Measurements from ENCODE around the gene TTLL4. TPM values are rescaled to one million over a fixed set of nuclear protein-coding genes. Genes with fewer than 3 reads are reported as not detected.

Gene TTLL4
- total RNA-seq, 1 experiment from 2014 or later = 82.1 TPM

DNA sequence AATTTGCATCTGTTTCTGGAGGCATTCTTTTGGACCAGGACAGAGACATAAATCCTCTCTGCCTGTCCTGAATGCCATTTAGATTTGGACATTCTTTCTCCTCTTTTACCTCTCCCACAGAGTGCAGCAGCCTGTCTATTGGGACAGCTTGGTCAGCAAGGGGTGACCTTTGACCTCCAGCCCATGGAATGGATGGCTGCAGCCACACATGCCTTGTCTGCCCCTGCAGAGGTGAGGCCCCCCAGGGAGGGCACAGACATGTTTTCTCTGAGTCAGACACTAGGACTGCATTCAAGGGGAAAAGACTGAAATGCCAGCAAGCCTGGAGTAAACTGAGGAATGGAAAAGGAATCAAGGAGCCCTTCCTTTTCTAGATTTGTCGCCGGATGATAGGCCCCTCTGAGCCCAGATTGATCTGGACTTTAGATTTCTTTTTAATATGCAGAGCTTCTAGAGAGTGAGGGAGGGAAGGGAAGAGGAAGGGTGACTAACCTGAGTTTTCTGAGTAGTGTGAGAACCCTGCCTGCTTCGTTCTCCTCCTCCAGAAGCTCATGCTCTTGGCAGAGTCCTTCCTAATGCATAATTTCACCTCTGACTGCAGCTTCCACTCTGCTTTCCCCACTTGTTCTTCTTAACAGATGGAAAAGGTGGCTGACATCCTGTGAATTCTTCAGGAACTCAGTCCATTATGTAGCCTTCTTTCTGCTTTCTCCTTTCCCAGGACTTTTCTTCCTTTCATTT is 16.1 kb upstream of the TTLL4 start:
- H3K4me3 ChIP-seq (ENCODE audit: insufficient read depth, low read depth, low read length) = no peak overlapping the region
- DNase-seq = no peak
- H3K27me3 ChIP-seq (ENCODE audit: control insufficient read depth, insufficient read depth, low read length) = no peaks in the 10 kb centered on the region
- peaks cover 22% of the 10 kb centered on the region for H3K36me3 ChIP-seq (replicated peaks; ENCODE audit: control insufficient read depth, insufficient read depth, low read length)

DNA sequence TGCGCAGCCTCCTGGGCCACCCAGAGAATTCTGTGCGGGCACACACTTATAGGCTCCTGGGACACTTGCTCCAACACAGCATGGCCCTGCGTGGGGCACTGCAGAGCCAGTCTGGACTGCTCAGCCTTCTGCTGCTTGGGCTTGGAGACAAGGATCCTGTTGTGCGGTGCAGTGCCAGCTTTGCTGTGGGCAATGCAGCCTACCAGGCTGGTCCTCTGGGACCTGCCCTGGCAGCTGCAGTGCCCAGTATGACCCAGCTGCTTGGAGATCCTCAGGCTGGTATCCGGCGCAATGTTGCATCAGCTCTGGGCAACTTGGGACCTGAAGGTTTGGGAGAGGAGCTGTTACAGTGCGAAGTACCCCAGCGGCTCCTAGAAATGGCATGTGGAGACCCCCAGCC is 11.8 kb upstream of the TTLL4 start:
- H3K27me3 ChIP-seq (ENCODE audit: control insufficient read depth, insufficient read depth, low read length) = no peaks in the 10 kb centered on the region
- no peak overlapping the region for H3K4me3 ChIP-seq (ENCODE audit: insufficient read depth, low read depth, low read length)
- H3K36me3 ChIP-seq (replicated peaks; ENCODE audit: control insufficient read depth, insufficient read depth, low read length) = peaks cover 15% of the 10 kb centered on the region
- DNase-seq = no peak

- H3K27me3 ChIP-seq (ENCODE audit: control insufficient read depth, insufficient read depth, low read length) = no peaks in the 10 kb centered on the region
- no peak overlapping the region for H3K4me3 ChIP-seq (ENCODE audit: insufficient read depth, low read depth, low read length)
- H3K36me3 ChIP-seq (replicated peaks; ENCODE audit: control insufficient read depth, insufficient read depth, low read length) = peaks cover 8% of the 10 kb centered on the region
- DNase-seq = no peak
Measured at GRCh38 chr2:218701806-218702205, 8.8 kb upstream of the TTLL4 start.

DNA sequence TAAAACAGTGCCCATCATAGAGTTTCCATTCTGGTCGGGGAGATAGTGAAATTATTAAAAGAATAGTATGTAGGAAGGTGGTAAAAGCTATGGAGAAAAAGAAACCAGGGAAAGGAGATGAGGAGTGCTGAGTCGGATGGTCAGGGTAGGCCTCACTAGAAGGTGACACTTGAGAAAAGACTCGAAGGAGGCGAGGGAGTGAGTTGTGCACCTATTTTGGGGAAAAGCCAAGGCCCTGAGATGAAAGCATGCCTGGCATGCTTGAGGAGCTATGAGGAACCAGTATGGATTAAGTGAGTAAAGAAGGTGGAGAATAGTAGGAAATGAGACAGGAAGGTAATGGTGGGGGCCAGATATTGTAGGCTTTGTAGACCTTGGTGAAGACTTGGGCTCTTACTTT is 7.3 kb upstream of the TTLL4 start:
- H3K27me3 ChIP-seq (ENCODE audit: control insufficient read depth, insufficient read depth, low read length) = no peaks in the 10 kb centered on the region
- no peak overlapping the region for H3K4me3 ChIP-seq (ENCODE audit: insufficient read depth, low read depth, low read length)
- H3K36me3 ChIP-seq (replicated peaks; ENCODE audit: control insufficient read depth, insufficient read depth, low read length) = peaks cover 2% of the 10 kb centered on the region
- no peak for DNase-seq

DNA sequence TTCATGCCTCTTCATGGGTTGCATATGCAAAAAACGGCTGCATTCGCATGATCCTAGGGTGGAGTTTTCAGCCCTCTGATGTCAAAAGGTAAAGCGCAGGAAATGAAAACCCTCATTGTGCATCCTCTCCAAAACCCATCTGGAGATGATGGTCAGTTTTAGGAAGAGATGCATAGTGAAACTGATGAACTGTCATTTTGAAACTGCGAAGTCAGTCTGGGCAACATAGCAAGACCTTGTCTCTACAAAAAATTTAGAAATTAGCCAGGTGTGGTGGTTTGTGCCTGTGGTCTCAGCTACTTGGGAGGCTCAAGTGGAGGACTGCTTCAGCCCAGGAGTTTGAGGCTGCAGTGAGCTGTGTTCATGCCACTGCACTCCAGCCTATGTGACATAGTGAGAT is 2.5 kb upstream of the TTLL4 start:
- Histone ChIP-seq H3K36me3 (replicated peaks; ENCODE audit: control insufficient read depth, insufficient read depth, low read length) (no peaks in the 10 kb centered on the region), H3K4me3 (ENCODE audit: insufficient read depth, low read depth, low read length) (no peak overlapping the region), H3K27me3 (ENCODE audit: control insufficient read depth, insufficient read depth, low read length) (no peaks in the 10 kb centered on the region)
- no peak for DNase-seq

DNA sequence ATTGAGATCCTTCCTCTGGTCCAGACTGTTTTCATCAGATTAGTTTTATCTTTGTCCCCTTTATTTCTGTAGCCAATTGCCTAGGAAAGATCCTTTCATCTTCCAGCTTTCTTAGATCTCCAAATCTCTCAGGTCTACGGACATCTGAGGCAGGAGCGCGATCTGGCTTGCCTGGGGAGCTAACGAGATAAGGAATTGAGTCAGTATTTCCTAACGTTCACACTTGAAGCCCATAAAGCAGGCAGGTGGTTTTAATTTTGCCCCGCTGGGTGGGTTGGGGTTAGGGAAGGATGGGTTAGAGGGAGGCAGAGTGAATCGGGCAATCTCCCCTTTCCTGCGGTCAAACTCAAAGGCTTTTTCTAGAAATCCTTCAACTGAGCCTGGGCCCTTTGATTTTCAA is 727 bp upstream of the TTLL4 start:
- Histone ChIP-seq H3K4me3 (ENCODE audit: insufficient read depth, low read depth, low read length) (no peak overlapping the region), H3K27me3 (ENCODE audit: control insufficient read depth, insufficient read depth, low read length) (no peaks in the 10 kb centered on the region), H3K36me3 (replicated peaks; ENCODE audit: control insufficient read depth, insufficient read depth, low read length) (no peaks in the 10 kb centered on the region)
- DNase-seq = no peak

DNA sequence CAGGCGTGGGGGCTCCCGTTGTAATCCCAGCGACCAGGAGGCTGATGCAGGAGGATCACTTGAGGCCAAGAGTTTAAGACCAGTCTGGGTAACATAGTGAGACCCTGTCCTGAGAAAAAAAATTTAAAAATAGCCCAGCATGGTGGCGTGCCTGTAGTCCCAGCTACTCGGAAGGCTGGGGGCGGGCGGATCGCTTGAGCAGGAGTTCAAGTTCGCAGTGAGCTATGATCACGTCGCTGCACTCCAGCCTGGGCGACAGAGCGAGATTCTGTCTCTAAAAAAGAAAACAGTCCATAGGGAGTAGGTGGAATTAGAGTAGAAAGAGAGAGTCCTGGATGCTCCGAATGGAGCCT is 325 bp upstream of the TTLL4 start:
- Histone ChIP-seq H3K4me3 (ENCODE audit: insufficient read depth, low read depth, low read length) (peak overlapping the region; percentile 25), H3K36me3 (replicated peaks; ENCODE audit: control insufficient read depth, insufficient read depth, low read length) (no peaks in the 10 kb centered on the region), H3K27me3 (ENCODE audit: control insufficient read depth, insufficient read depth, low read length) (no peaks in the 10 kb centered on the region)
- no peak for DNase-seq

GRCh38 chr2:218711550-218711929 is 905 bp downstream of the TTLL4 start:
- H3K4me3 ChIP-seq (ENCODE audit: insufficient read depth, low read depth, low read length) = peak overlapping the region; percentile 99
- DNase-seq = no peak
- H3K27me3 ChIP-seq (ENCODE audit: control insufficient read depth, insufficient read depth, low read length) = no peaks in the 10 kb centered on the region
- H3K36me3 ChIP-seq (replicated peaks; ENCODE audit: control insufficient read depth, insufficient read depth, low read length) = peaks cover 2% of the 10 kb centered on the region

DNA sequence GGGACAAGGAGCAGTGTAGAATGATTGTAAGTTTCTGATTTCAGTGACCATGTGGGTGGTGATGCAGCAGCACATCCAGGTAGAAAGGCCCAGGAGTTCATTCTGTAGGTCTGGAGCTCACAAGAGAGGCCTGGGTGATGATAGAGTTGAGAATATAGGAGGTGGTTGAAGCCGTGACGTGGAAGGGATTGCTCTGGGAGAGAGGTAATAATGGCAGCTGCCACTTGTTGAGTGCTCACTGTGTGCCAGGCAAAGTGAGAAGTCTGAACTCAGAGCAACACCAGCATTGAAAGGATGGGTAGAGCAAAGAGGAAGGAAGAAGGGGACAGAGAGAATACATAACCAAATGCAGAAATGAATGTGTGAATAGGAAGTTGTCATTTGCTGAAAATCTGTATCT is 3.3 kb downstream of the TTLL4 start:
- DNase-seq = no peak
- no peaks in the 10 kb centered on the region for H3K27me3 ChIP-seq (ENCODE audit: control insufficient read depth, insufficient read depth, low read length)
- H3K36me3 ChIP-seq (replicated peaks; ENCODE audit: control insufficient read depth, insufficient read depth, low read length) = peaks cover 2% of the 10 kb centered on the region
- H3K4me3 ChIP-seq (ENCODE audit: insufficient read depth, low read depth, low read length) = no peak overlapping the region

- no peak overlapping the region for H3K4me3 ChIP-seq (ENCODE audit: insufficient read depth, low read depth, low read length)
- no peak for DNase-seq
- H3K27me3 ChIP-seq (ENCODE audit: control insufficient read depth, insufficient read depth, low read length) = no peaks in the 10 kb centered on the region
- H3K36me3 ChIP-seq (replicated peaks; ENCODE audit: control insufficient read depth, insufficient read depth, low read length) = peaks cover 2% of the 10 kb centered on the region
Measured at GRCh38 chr2:218716070-218716469, 5.4 kb downstream of the TTLL4 start.

DNA sequence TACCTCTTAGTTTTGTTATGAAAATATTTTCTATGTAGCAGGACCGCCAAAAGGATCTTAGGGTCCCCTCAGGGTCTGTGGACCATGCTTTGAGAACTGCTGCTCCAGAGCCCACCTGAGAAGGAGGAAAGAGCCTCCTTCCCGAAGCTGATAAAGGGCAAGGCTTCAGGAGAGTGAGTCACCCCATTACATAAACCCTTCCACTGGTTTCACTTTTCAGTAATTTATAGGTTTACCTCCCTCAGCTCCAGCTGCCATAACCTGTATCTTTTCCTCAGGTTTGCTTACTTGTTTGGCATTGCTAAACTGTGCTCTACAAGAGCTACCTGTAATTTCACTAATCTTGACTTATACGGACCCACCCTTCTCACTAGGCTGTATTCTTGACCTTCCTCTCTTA is 6.6 kb downstream of the TTLL4 start:
- peaks cover 2% of the 10 kb centered on the region for H3K36me3 ChIP-seq (replicated peaks; ENCODE audit: control insufficient read depth, insufficient read depth, low read length)
- H3K27me3 ChIP-seq (ENCODE audit: control insufficient read depth, insufficient read depth, low read length) = no peaks in the 10 kb centered on the region
- no peak overlapping the region for H3K4me3 ChIP-seq (ENCODE audit: insufficient read depth, low read depth, low read length)
- DNase-seq = no peak

- no peaks in the 10 kb centered on the region for H3K27me3 ChIP-seq (ENCODE audit: control insufficient read depth, insufficient read depth, low read length)
- H3K4me3 ChIP-seq (ENCODE audit: insufficient read depth, low read depth, low read length) = no peak overlapping the region
- H3K36me3 ChIP-seq (replicated peaks; ENCODE audit: control insufficient read depth, insufficient read depth, low read length) = peaks cover 2% of the 10 kb centered on the region
- DNase-seq = no peak
Measured at GRCh38 chr2:218718058-218718457, 7.4 kb downstream of the TTLL4 start.

GRCh38 chr2:218719457-218719856 is 8.8 kb downstream of the TTLL4 start:
- Histone ChIP-seq H3K36me3 (replicated peaks; ENCODE audit: control insufficient read depth, insufficient read depth, low read length) (peaks cover 2% of the 10 kb centered on the region), H3K27me3 (ENCODE audit: control insufficient read depth, insufficient read depth, low read length) (no peaks in the 10 kb centered on the region), H3K4me3 (ENCODE audit: insufficient read depth, low read depth, low read length) (no peak overlapping the region)
- DNase-seq = no peak

DNA sequence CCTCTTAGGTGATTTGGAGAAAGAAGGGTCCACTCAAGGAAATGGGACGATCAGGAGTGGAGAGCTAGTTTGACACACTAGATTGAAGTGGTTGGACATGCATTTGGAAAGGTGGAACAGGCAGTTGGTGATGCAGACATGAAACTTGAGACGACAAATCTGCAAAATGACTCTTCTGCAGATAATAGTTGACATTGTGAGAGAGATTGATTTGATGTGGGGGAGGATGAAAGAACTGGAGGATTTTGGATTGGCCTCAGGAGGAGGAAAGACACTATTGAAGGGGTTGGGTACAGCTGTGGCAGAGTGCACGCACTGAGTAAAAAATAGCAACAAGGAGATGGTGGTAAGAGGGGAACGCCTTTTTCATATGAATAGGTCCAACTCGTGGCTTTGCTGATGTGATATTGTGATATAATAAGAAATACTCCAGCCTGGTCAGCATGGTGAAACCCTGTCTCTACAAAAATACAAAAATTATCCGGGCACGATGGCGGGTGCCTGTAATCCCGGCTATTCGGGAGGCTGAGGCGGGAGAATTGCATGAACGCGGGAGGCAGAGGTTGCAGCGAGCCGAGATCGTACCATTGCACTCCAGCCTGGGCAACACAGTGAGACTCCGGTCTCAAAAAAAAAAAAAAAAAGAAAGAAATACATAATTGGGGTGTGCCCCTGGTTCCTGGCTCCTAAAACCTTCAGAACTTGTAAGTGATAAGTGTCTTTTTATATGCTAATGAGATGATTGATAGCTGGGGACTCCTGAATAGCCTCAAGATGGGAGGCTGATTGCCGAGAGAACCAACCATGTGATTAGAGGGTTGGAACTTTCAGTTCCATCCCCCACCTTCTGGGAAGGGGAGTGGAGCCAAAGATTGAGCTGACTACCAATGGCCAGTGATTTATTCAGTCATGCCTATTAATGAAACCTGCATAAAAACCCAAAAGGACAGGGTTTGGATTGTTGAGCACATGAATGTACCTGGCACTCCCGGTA is 9.7 kb downstream of the TTLL4 start:
- H3K27me3 ChIP-seq (ENCODE audit: control insufficient read depth, insufficient read depth, low read length) = no peaks in the 10 kb centered on the region
- H3K36me3 ChIP-seq (replicated peaks; ENCODE audit: control insufficient read depth, insufficient read depth, low read length) = peaks cover 2% of the 10 kb centered on the region
- H3K4me3 ChIP-seq (ENCODE audit: insufficient read depth, low read depth, low read length) = no peak overlapping the region
- no peak for DNase-seq

- Histone ChIP-seq H3K27me3 (ENCODE audit: control insufficient read depth, insufficient read depth, low read length) (no peaks in the 10 kb centered on the region), H3K36me3 (replicated peaks; ENCODE audit: control insufficient read depth, insufficient read depth, low read length) (no peaks in the 10 kb centered on the region; the same call in 1 of the 2 replicates), H3K4me3 (ENCODE audit: insufficient read depth, low read depth, low read length) (no peak overlapping the region)
- no peak for DNase-seq
Measured at GRCh38 chr2:218721488-218721887, 10.9 kb downstream of the TTLL4 start.

Measured in H7 (cell line).